Right lobe of liver (tissue), 4 donors: ENCODE data around the gene LRMDA.

Experiments used
- CTCF ChIP-seq, 4 donors: fragments of 200-600 bp in 3 of 4; fragments of 450-650 bp in 1 of 4; IDR thresholded peaks; one replicate each; pipeline versions ENCODE4 v1.5.1 to v1.8.0; 2016 to 2022; ENCODE audit warnings: antibody characterized with exemption in 4 of 4, mild to moderate bottlenecking in 2 of 4
- POLR2A ChIP-seq: fragments of 450-650 bp; IDR thresholded peaks from one replicate; pipeline ENCODE4 v1.6.1; 2017; ENCODE audit warnings: antibody characterized with exemption, mild to moderate bottlenecking
- donor health status: DM: no; HTN: no; CAD: no.
- donor health status: DM: no; HTN: no; CAD: no.
- donor health status: DM: no; HTN: yes; CAD: no.

GRCh38 chr10:76548716-76549115, 1117.3 kb downstream of the LRMDA start:
- TF ChIP-seq POLR2A (no peak), CTCF (IDR thresholded peaks at IDR 0.05) (no peak)
